Muscle layer of duodenum (tissue), 2 donors: Measurements from ENCODE around the gene MYH16.
"Not testable (repeated sequence)": the region's sequence is repeated elsewhere in the genome, so short reads cannot be mapped to it uniquely, and the experiment has no call there.

Source experiments
- H3K27ac ChIP-seq: one replicate; pipeline ENCODE4 v1.7.0; 2013; ENCODE audit warnings: mild to moderate bottlenecking, low read length
- H3K27me3 ChIP-seq: one replicate; pipeline ENCODE4 v1.7.0; 2013; ENCODE audit warnings: low read depth, mild to moderate bottlenecking, control low read depth, low read length
- H3K36me3 ChIP-seq, 2 donors: one replicate each; pipeline ENCODE4 v1.7.0; 2013; ENCODE audit warnings: low read length in 2 of 2, control low read depth in 1 of 2, mild to moderate bottlenecking in 1 of 2; ENCODE audit not compliant: insufficient read depth in 2 of 2, control insufficient read depth in 1 of 2
- H3K4me1 ChIP-seq, 2 donors: one replicate each; pipeline ENCODE4 v1.7.0; 2013; ENCODE audit warnings: low read length in 2 of 2, mild to moderate bottlenecking in 2 of 2, control low read depth in 1 of 2, moderate library complexity in 1 of 2; ENCODE audit not compliant: insufficient read depth in 2 of 2, control insufficient read depth in 1 of 2
- H3K4me3 ChIP-seq, 2 donors: one replicate each; pipeline ENCODE4 v1.7.0; 2013; ENCODE audit warnings: low read length in 2 of 2, low read depth in 1 of 2, mild to moderate bottlenecking in 1 of 2
- H3K9me3 ChIP-seq, 2 donors: one replicate each; pipeline ENCODE4 v1.7.0; 2013; ENCODE audit warnings: low read length in 2 of 2, control low read depth in 1 of 2, mild to moderate bottlenecking in 1 of 2; ENCODE audit not compliant: control insufficient read depth in 1 of 2
- donor health status: healthy.

MYH16 gene

GRCh38 chr7:99272476-99273045, at the start of gene MYH16:
Gene MYH16 (plus strand): TSS chr7:99272839.
- H3K27me3 ChIP-seq: no peaks in the 10 kb centered on the region
- H3K4me3 ChIP-seq: no peak within 1 kb of the TSS
- no peaks in the 10 kb centered on the region for H3K36me3 ChIP-seq
- no peaks in the 10 kb centered on the region for H3K4me1 ChIP-seq
- H3K27ac ChIP-seq: no peak within 1 kb of the TSS
- H3K9me3 ChIP-seq: no peaks in the 10 kb centered on the region

GRCh38 chr7:99224263-99224898, 48.3 kb upstream of the MYH16 start:
- H3K36me3 ChIP-seq, H3K4me1 ChIP-seq, H3K4me3 ChIP-seq, H3K27ac ChIP-seq, H3K27me3 ChIP-seq, H3K9me3 ChIP-seq: not testable (repeated sequence)

DNA sequence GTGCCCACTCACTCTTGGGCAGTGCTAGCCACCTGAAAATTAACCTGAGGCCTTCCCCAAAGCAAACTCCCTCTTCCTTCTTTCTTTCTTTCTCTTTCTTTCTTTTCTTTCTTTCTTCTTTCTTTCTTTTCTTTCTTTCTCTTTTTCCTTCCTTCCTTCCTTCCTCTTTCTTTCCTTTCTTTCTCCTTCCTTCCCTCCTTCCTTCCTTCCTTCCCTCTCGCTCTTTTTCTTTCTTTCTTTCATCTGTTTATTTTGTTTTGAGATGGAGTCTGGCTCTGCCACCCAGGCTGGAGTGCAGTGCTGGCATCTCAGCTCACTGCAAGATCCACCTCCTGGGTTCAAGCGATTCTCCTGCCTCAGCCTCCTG, 47.8 kb upstream of the MYH16 start:
- Histone ChIP-seq H3K4me3 (no peak overlapping the region), H3K9me3 (no peaks in the 10 kb centered on the region), H3K36me3 (no peaks in the 10 kb centered on the region), H3K27ac (no peak overlapping the region), H3K4me1 (no peaks in the 10 kb centered on the region), H3K27me3 (no peaks in the 10 kb centered on the region)

DNA sequence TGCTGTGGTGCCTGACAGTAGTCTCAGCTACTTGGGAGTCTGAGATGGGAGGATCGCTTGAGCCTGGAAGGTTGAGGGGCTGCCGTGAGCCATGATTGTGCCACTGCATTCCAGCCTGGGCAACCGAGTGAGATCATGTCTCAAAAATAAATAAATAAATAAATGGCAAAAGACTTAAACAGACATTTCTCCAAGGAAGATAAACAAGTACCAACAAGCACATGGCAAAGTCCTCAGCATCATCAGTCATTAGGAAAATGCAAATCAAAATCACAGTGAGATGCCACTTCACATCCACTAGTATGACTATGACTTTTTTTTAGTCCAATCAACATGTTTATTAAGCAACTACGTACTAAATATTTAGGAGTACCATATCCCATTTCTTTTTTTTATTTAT, 43.4 kb upstream of the MYH16 start:
- Histone ChIP-seq H3K27me3 (no peaks in the 10 kb centered on the region), H3K9me3 (no peaks in the 10 kb centered on the region), H3K4me3 (no peak overlapping the region), H3K36me3 (no peaks in the 10 kb centered on the region), H3K27ac (no peak overlapping the region), H3K4me1 (no peaks in the 10 kb centered on the region)

DNA sequence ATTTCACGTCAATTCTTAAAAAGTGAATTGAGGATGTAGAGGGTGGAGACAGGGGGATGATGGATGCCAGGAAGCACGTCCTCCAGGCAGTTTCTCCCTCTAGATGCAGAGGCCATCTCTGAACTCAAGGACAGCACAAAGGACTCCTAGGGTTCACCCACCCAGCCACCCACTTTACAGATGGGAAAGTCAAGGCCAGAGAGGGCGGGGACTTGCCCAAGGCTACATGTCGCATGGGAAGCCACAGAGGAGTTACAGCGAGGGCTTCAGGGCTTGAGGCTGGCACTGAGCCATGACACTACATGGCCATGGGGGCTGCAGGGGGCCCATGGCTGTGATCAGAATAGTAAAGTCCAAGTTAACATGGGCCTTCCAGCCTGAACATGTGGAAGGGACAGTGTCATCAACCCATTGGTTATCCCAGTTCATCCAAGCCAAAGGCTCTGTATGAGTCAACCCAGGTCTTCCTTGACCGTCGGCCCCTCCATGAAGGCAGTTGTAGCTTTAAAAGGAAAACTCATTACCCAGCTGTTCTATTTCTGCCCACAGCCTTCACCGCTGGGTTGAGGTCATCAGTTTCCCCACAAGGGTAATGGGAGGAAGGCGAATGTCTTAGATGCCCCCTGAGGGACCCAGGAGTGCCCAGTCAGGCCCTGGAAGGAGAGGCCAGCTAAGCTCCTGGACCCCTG, 40.4 kb upstream of the MYH16 start:
- Histone ChIP-seq H3K4me3 (no peak overlapping the region), H3K4me1 (no peaks in the 10 kb centered on the region), H3K27ac (no peak overlapping the region), H3K27me3 (no peaks in the 10 kb centered on the region), H3K9me3 (peaks cover 0 to 1% of the 10 kb centered on the region in 2 donors), H3K36me3 (no peaks in the 10 kb centered on the region)

DNA sequence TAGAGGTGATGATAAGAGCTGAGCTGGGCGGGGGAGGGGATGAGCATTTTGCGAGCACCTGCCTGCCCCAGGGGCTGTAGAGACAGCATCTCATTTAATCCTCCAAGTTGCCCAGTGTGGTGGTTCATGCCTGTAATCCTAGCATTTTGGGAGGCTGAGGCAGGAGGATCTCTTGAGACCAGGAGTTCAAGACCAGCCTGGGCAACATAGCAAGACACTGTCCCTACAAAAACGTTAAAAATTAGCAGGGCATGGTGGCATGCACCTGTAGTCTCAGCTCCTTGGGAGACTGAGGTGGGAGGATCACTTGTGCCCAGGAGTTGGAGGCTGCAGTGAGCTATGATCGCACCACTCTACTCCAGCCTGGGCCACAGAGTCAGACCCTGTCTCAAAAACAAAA, 39.7 kb upstream of the MYH16 start:
- not testable (repeated sequence) for H3K4me3 ChIP-seq, H3K9me3 ChIP-seq, H3K27me3 ChIP-seq, H3K27ac ChIP-seq, H3K36me3 ChIP-seq, H3K4me1 ChIP-seq

DNA sequence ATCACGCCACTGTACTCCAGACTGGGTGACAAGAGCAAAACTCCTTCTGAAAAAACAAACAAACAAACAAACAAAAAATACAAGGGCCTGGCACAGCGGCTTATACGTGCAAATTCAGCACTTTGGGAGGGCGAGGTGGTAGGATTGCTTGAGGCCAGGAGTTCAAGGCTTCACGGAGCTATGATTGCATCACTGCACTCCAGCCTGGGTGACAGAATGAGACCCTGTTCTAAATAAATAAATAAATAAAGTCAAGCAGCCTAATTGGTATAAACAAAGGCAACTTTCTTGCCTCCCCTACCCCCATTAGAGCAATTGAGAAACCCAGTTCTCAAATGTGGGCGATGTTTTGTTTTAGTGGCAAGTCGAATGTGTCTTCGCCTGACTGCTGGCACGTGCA, 38.5 kb upstream of the MYH16 start:
- Histone ChIP-seq H3K36me3 (no peaks in the 10 kb centered on the region), H3K9me3 (peaks cover 0 to 4% of the 10 kb centered on the region in 2 donors), H3K27me3 (no peaks in the 10 kb centered on the region), H3K27ac (no peak overlapping the region), H3K4me1 (no peaks in the 10 kb centered on the region), H3K4me3 (no peak overlapping the region)

GRCh38 chr7:99235925-99236324, 36.7 kb upstream of the MYH16 start:
- Histone ChIP-seq H3K9me3 (peaks cover 0 to 4% of the 10 kb centered on the region in 2 donors), H3K4me1 (no peaks in the 10 kb centered on the region), H3K27ac (no peak overlapping the region), H3K27me3 (no peaks in the 10 kb centered on the region), H3K4me3 (no peak overlapping the region), H3K36me3 (no peaks in the 10 kb centered on the region)

- H3K36me3 ChIP-seq, H3K4me1 ChIP-seq, H3K4me3 ChIP-seq: not testable (repeated sequence)
Observed at GRCh38 chr7:99237876-99238275, 34.8 kb upstream of the MYH16 start.

GRCh38 chr7:99238558-99239341, 33.9 kb upstream of the MYH16 start:
- Histone ChIP-seq H3K36me3 (no peaks in the 10 kb centered on the region), H3K9me3 (peaks cover 0 to 4% of the 10 kb centered on the region in 2 donors), H3K4me3 (no peak overlapping the region), H3K4me1 (no peaks in the 10 kb centered on the region), H3K27ac (no peak overlapping the region), H3K27me3 (no peaks in the 10 kb centered on the region)

More at GRCh38 chr7:99237876-99238275, 34.8 kb upstream of the MYH16 start:
- H3K27me3 ChIP-seq, H3K27ac ChIP-seq, H3K9me3 ChIP-seq: not testable (repeated sequence)

DNA sequence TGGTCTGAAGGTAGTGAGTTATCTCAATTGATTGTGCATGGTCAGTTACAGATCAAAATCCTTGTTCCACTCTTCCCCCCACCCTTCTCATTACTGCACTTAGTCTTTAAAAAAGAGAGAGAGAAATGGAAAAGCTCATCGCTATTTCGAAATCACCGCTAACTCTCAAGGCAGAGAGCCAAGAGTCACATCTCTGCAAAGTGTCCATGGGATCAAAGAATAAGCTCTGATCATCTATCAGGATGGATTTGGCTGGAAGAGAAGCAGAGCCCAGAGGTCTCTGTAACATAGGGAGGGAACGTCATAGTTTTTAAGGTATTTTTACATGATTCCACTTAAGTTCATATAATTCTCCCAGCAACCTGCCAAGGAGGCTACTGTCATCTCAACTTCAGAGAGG, 30.0 kb upstream of the MYH16 start:
- Histone ChIP-seq H3K4me3 (no peak overlapping the region), H3K27me3 (no peaks in the 10 kb centered on the region), H3K36me3 (no peaks in the 10 kb centered on the region), H3K9me3 (no peaks in the 10 kb centered on the region), H3K4me1 (no peaks in the 10 kb centered on the region), H3K27ac (no peak overlapping the region)
